Sigmoid colon (tissue), 7 donors: Measurements from ENCODE around the gene ANKH. TPM values are rescaled to one million over a fixed set of nuclear protein-coding genes. Genes with fewer than 3 reads are reported as not detected.
"Not testable (repeated sequence)": the region's sequence is repeated elsewhere in the genome, so short reads cannot be mapped to it uniquely, and the experiment has no call there.

Source experiments
- DNase-seq: peaks from one replicate; pipeline ENCODE4 v3.0.0-alpha.2; 2019
- H3K27ac ChIP-seq, 4 donors: fragments of 200-600 bp; sonication (generic); one replicate each; pipeline ENCODE4 v1.5.1; 2016 to 2019; ENCODE audit warnings: mild to moderate bottlenecking in 1 of 4
- H3K27me3 ChIP-seq, 3 donors: fragments of 200-600 bp; sonication (generic); one replicate each; pipeline ENCODE4 v1.5.1; 2019; ENCODE audit warnings: mild to moderate bottlenecking in 1 of 3
- H3K36me3 ChIP-seq, 4 donors: fragments of 200-600 bp; sonication (generic); one replicate each; pipeline ENCODE4 v1.5.1; 2016 to 2019
- H3K4me1 ChIP-seq, 4 donors: fragments of 200-600 bp; sonication (generic); one replicate each; pipeline ENCODE4 v1.5.1; 2017 to 2019
- H3K4me3 ChIP-seq, 4 donors: fragments of 200-600 bp; sonication (generic); one replicate each; pipeline ENCODE4 v1.5.1; 2017 to 2019; ENCODE audit warnings: mild to moderate bottlenecking in 2 of 4, moderate library complexity in 1 of 4
- H3K9me3 ChIP-seq, 4 donors: fragments of 200-600 bp in 3 of 4; sonication (generic) in 3 of 4; one replicate each; pipeline versions ENCODE4 v1.5.1 to v1.6.1; 2013 to 2019
- CTCF ChIP-seq, 4 experiments: fragments of 450-650 bp in 3 of 4; fragments of 200-600 bp in 1 of 4; IDR thresholded peaks; one replicate each; pipeline ENCODE4 v1.5.1; 2016 to 2019; ENCODE audit warnings: antibody characterized with exemption in 4 of 4, mild to moderate bottlenecking in 3 of 4, moderate library complexity in 2 of 4
- EP300 ChIP-seq, 4 donors: sonication (generic); formaldehyde crosslinking; IDR thresholded peaks; one replicate each; pipeline ENCODE4 v1.6.1; 2017; ENCODE audit warnings: antibody characterized with exemption in 4 of 4
- POLR2A ChIP-seq, 2 donors: fragments of 450-650 bp; IDR thresholded peaks; one replicate each; pipeline ENCODE4 v1.6.1; 2016; ENCODE audit warnings: antibody characterized with exemption in 2 of 2, mild to moderate bottlenecking in 2 of 2, moderate library complexity in 2 of 2
- POLR2AphosphoS5 ChIP-seq, 4 donors: sonication (generic); formaldehyde crosslinking; IDR thresholded peaks; one replicate each; pipeline ENCODE4 v1.6.1; 2017; ENCODE audit warnings: antibody characterized with exemption in 4 of 4
- WGBS, 2 donors: extraction: QIAGEN DNeasy Blood & Tissue Kit; methylation state at CpG; one replicate each; pipeline ENCODE4 v1.1.7; 2013; 5-methylcytosine and 5-hydroxymethylcytosine counted together
- intact Hi-C: fragments of 100-400 bp; cut with DNase I; formaldehyde crosslinking; loops from one replicate; pipeline ENCODE4 v1.15.1; 2023
- polyA plus RNA-seq, 3 donors: library from polyadenylated mRNA; stranded (reverse); fragments of 200-250 nt; gene quantifications; one replicate each; pipeline ENCODE4 v1.2.3, GENCODE V29; 2013
- total RNA-seq, 4 donors: library from RNA; depleted of rRNA; stranded (reverse); fragments of >200 nt; gene quantifications; one replicate each; pipeline ENCODE4 v1.1.0, GENCODE V29; 2016
- donor health status: healthy with polysubstance abuse.
- donor health status: Bipolar disorder and iron deficiency.
- donor health status: healthy.

Gene ANKH
- total RNA-seq (10 to 100 TPM; 16.4 to 28.2 (median 21.5) TPM), polyA plus RNA-seq (10 to 100 TPM; 18.0 to 49.9 (median 34.4) TPM)

GRCh38 chr5:14871214-14872069 lies at the start of gene ANKH:
ANKH (minus strand) TSS chr5:14871778; CDS start chr5:14871447, 331 bp downstream.
- WGBS, 2 donors: 1% methylated on average over 115 of the region's 115 CpGs
- Histone ChIP-seq H3K9me3 (no peaks in the 10 kb centered on the region), H3K4me3 (peak within 1 kb of the TSS; percentile 55 to 91 (median 82)), H3K27ac (peak within 1 kb of the TSS; percentile 94 to 95 (median 94)), H3K4me1 (peaks cover 0 to 38% (median 7%) of the 10 kb centered on the region in 4 donors), H3K27me3 (no peaks in the 10 kb centered on the region), H3K36me3 (no peaks in the 10 kb centered on the region)
- peak; percentile 88 for DNase-seq
- TF ChIP-seq POLR2AphosphoS5 (IDR thresholded peaks at IDR 0.05) (no peak), EP300 (IDR thresholded peaks at IDR 0.05) (no peak), CTCF (IDR thresholded peaks at IDR 0.05) (no peak), POLR2A (IDR thresholded peaks at IDR 0.05) (no peak)
- intact Hi-C loops: loop anchor here (2.0 to 5.0 kb wide), 3 partner anchors 141 to 1596 kb away; partner anchors contain the start of gene ZNF622

GRCh38 chr5:14920121-14920520 lies 48.5 kb upstream of the ANKH start:
- Histone ChIP-seq H3K27ac (no peak overlapping the region), H3K4me1 (no peaks in the 10 kb centered on the region), H3K27me3 (no peaks in the 10 kb centered on the region), H3K9me3 (no peaks in the 10 kb centered on the region), H3K4me3 (no peak overlapping the region), H3K36me3 (no peaks in the 10 kb centered on the region)
- no peak for DNase-seq
- no peak for TF ChIP-seq POLR2AphosphoS5 (IDR thresholded peaks at IDR 0.05)
- no peak for TF ChIP-seq EP300 (IDR thresholded peaks at IDR 0.05)
- no peak for TF ChIP-seq CTCF (IDR thresholded peaks at IDR 0.05)
- no peak for TF ChIP-seq POLR2A (IDR thresholded peaks at IDR 0.05)
- WGBS, 2 donors: 91% methylated on average over 3 of the region's 3 CpGs
- intact Hi-C loops: no loop called here

GRCh38 chr5:14919106-14919505 lies 47.5 kb upstream of the ANKH start:
- H3K4me1 ChIP-seq, H3K36me3 ChIP-seq, intact Hi-C loops, H3K27me3 ChIP-seq, H3K4me3 ChIP-seq, H3K9me3 ChIP-seq, H3K27ac ChIP-seq, DNase-seq: not testable (repeated sequence)
- 97% methylated on average over 2 of the region's 2 CpGs for WGBS, 2 donors

- no peak for TF ChIP-seq EP300 (IDR thresholded peaks at IDR 0.05)
- no peak for TF ChIP-seq POLR2A (IDR thresholded peaks at IDR 0.05)
- TF ChIP-seq POLR2AphosphoS5 (IDR thresholded peaks at IDR 0.05): no peak
- TF ChIP-seq CTCF (IDR thresholded peaks at IDR 0.05): no peak
- no peaks in the 10 kb centered on the region for H3K9me3 ChIP-seq
- intact Hi-C loops: no loop called here
- no peak overlapping the region for H3K4me3 ChIP-seq
- WGBS, 2 donors: 87 to 91% methylated on average over 2 of the region's 2 CpGs
- DNase-seq: no peak
- H3K27me3 ChIP-seq: no peaks in the 10 kb centered on the region
- no peak overlapping the region for H3K27ac ChIP-seq
- H3K4me1 ChIP-seq: no peaks in the 10 kb centered on the region
- H3K36me3 ChIP-seq: no peaks in the 10 kb centered on the region
Measured at GRCh38 chr5:14917719-14918118, 46.1 kb upstream of the ANKH start.

- H3K36me3 ChIP-seq: no peaks in the 10 kb centered on the region
- no peak for TF ChIP-seq EP300 (IDR thresholded peaks at IDR 0.05)
- TF ChIP-seq POLR2AphosphoS5 (IDR thresholded peaks at IDR 0.05): no peak
- TF ChIP-seq CTCF (IDR thresholded peaks at IDR 0.05): no peak
- TF ChIP-seq POLR2A (IDR thresholded peaks at IDR 0.05): no peak
- no peaks in the 10 kb centered on the region for H3K9me3 ChIP-seq
- WGBS, 2 donors: 79 to 85% methylated on average over 10 of the region's 10 CpGs
- H3K4me1 ChIP-seq: no peaks in the 10 kb centered on the region
- H3K4me3 ChIP-seq: no peak overlapping the region
- intact Hi-C loops: no loop called here
- no peak for DNase-seq
- no peaks in the 10 kb centered on the region for H3K27me3 ChIP-seq
- H3K27ac ChIP-seq: no peak overlapping the region
Measured at GRCh38 chr5:14915291-14915952, 43.8 kb upstream of the ANKH start.
